ENCODE data around the gene PACRG.

PACRG gene

DNA sequence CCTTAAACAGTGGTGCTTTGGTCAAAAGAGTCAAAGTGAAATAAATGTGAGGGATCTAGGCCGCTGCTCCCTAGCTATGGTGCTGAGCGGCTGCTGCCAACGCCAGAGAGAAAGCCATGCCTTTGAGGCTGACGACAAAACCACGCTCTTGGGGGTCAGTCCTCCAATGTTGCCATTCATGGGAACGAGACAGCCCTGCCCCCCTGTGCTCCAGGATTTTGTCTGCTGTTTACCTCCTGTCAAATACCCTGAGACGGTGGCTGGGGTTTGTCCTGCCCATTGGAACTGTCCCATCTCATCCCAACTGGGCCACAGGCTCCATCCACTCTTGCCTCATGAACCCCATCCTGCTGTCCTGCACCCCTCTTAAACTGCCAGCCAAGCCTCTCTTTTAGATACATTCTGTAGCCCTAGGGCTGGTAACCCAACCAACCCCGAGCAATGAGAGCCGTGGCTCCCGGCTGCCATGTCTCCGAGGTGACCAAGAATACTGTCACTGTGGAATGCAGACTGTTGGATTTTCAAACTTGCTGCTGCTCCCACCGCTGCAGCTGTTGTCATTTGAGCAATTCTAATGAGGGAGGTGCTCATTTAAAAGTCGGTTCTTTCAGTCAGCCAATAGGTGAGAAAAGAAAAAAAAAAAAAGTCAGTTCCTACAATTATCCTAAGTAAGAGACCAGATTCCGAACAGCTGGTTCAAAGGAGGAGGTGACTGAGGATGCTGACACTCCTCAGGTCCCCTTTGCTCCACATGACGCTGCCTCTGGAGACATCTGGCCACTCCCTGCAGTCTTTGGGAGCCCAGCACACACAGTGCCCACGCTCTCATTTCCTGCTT lies 613.7 kb downstream of the PACRG start:
- DNase-seq: no peak

DNA sequence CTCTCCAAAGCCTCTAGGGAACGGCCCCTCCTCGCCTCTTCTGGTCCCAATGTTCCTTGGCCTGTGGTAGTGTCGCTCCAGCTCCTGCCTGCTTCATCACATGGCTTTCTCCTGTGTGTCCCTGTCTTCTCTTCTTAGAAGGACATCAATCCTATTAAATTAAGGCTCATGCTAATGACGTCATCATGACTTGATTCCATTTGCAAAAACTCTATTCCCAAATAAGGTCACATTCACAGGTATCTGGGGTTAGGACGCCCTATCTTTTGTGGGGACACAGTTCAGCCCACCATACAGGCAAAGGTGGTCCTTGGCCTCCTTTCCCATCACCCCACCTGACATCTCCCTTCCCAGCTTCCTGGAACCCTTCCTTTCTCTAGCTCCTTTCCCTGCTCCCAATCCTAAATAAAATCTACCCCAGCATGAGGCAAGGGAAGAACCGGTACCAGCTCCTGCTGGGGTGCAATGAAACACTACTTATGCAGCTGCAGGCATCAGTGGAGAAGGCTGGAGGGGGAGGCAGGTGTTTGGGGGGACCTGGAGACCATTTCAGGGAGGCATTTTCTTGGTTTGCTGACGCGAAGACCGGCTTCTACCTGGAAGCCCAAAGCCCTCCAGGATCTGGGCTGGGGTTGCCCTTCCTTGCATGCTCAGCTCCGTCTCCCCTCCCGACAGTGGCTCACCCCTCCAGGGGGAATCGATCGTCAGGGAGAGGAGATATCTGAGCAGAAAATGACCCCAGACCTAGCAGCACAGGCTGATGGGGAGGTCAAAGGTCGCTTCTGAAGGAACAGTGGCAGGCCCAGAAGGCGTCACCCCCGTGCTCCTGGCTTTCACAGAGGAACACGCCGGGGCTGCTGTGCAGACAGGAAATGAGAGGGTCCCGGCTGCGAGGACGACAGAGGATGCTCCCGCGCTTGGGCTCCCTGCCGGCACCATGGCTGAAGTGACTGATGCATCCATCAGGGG lies 615.1 kb downstream of the PACRG start:
- DNase-seq: no peak

DNA sequence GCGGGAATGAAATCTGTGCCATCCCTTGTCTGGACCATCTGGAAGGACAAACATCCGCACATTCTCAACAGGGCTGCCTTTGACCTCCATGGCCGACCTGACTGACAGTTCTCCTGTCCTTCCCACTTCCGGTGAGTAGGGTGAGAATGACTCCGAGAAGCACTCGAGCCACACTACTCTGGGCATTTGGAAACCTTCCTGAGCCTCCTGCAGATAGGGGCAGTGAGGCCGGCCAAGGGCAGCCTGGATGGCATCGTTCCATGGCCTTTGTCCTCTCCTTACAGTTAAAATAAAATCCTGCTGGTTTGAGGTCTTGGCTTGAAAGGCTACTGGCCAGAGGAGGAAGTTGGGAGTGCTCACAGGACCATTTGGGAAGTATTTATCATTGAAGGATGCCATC lies 615.8 kb downstream of the PACRG start:
- DNase-seq: no peak

DNA sequence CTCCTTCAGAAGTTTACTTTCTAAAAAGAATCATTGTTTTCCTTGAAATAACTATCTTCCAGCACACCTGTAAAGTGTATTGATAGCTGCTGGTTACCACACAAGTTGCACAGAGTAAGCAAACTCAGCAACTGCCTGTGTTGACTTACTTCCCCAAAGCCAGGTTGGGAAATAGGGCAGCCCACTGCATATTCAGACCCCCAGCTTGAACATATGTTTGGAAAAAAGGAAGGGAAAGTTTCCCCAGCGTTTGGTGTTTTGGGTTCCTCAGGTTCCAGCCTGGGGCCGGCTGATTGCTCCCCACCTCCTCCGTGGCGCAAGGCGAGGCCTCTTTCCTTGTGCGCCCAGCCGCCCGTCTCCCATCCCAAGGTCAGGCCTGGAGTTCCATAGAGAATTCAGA lies 616.6 kb downstream of the PACRG start:
- DNase-seq: no peak

DNA sequence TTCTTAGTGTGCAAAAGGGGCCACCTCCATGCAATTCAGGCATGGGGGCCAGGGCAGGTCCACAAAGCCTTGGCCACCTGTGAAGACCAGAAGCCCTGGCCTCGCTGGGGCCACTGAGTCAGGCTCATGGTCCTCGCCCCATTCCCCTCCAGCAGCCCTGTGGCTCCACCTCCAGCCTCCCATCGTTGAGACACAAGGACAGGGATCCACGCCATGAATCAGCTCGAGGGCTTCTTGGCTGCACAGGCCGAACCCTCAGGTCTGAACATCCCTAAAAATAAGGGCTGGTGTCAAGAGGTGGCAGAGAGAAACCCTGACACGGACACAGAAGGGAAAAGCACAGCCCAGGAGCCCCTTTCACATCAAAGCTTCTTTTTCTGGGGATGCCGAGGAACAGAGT lies 618.2 kb downstream of the PACRG start:
- DNase-seq: no peak

DNA sequence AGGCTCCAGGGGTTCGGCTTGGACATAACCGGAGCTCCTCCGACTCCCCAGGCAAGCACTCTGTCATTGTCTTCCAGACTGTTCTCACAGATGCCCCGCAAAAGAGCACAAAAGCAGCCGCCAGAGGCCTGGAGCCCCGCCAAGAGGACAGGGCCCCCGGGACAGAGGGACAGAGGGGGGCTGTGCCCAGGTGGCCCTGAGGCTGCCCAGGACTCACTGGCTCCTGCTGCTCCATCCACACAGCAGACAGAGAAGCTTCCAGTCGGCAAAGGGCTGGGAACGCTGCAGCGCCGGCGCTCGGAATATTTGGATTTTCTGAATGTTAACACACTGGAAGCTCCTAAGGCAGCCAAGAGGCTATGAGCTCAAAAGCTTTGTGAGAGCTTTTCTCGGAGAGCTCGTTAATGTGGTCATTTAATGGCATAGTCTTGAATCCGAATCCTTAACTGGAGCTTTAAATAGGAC lies 618.8 kb downstream of the PACRG start:
- no peak for DNase-seq

DNA sequence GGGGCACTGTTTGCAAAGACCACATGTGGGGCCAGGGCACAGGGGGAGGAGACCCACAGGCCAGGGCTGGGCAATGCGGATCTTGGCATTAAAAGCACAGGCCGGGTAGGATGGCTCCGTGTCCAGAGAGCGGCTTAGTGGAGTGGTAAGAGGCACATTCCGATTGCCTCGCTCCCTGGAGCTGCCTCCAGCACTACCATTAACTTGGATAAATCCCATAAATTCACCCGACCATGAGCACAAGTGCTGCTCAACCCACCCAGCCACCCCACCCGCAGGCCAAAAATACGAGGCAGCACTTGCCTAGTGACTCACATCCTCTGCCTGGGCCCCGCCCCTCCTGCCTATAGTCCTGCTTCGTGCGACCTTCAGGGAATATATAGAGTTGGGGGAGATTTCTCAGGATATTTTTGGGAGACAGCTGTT lies 619.3 kb downstream of the PACRG start:
- DNase-seq: no peak

DNA sequence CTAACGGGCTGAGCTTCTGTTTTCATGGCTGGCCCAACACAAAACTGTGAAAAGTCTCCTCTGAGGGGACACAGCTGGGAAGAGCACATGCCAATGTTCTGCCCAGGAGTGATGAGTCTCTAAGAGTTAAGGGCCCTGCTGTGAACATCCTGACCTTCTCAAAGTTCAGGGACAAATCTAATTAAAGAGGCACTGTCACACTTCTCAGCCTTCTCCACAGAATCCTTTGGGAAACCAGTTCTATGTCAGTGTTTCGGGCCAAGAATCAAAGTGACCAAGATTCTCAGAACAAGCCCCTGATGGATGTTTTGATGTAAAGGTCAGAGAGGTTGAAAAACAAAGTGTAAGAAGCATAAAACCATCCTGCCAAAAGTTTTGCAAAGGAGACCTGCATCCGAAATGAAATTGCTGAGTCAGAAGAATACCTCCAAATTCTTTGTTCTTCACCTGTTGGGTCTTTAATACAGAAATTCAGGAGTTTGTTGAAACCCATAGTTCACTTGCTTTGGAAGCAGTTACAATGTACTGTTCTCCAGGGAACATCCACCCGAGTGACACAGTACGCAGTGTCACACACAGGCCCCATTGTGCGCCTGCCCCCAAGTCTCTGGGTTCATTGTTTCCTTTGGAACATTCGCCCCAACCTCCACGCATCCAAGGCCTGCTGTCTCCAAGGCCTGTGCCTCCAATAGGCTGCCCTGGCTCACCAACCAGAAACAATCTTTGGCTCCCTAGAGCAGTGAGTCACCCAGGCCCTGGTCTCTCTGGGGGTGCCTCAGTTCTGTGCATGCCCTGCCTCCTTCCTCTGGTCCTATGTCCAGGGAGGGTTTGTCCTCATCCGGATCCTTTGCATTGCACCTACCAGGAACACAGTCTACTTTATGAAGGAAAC lies 621.3 kb downstream of the PACRG start:
- no peak for DNase-seq

DNA sequence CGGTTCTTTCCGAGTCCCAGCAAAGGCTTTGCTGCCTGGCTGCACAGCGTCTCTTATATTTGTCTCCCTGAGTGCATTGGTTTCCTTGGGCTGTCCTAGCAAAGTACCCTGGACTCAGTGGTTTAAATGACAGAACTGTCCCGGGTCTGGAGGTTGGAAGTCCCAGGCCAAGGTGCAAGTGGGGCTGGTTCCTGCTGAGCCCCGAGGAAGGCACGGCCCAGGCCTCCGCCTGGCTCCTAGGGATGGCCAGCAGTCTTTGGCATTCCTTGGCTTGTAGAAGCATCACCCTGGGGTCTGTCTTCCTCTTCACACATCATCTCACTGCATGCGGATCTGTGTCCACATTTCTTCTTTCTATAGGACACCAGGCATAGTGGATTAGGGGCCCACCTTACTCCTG lies 621.9 kb downstream of the PACRG start:
- DNase-seq: no peak

DNA sequence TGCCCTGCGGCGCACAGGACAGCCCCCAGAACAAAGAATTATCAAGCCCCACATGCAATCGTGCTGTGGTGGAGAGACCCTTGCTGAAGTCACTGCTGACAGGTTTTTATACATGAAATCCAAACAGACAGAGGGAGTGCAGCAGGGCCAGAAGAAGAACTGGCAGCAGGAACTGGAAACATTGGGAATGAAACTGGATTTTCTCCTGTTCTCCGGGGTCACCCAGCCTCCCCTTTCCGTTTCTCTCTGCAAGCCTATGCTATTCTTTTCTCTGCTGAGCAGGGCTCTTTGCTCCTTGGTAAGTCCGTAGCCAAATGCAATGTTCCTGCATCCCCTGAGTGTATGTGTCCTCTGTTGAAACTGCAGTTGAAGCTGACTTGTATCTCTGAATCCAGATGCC lies 623.2 kb downstream of the PACRG start:
- no peak for DNase-seq

DNA sequence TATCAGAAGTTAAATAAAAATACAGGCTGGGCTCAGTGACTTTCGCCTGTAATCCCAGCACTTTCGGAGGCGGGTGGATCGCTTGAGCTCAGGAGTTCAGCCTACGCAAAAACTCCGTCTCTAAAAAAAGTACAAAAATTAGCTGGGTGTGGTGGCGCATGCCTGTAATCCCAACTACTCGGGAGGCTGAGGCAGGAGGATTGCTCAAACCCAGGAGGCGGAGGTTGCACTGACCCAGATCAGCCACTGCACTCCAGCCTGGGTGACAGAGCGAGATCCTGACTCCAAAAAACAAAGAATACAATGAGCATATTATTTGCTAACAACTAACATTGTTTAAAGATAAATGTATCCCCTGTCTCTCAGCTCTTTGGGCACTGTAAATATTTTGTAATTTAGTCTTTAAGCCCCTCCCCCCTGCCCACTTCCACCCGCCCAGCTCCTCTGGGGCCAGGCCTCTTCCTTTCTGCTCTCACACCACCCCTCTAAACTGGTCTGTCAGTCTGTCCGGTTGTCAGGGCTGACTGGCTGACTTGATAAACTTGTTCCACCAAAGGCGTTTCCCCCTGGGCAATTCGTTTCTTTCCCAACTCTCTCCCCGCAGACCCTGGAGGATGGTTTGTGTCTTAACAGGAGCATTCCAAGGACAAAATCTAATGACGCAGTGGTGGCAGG lies 624.4 kb downstream of the PACRG start:
- no peak for DNase-seq

DNA sequence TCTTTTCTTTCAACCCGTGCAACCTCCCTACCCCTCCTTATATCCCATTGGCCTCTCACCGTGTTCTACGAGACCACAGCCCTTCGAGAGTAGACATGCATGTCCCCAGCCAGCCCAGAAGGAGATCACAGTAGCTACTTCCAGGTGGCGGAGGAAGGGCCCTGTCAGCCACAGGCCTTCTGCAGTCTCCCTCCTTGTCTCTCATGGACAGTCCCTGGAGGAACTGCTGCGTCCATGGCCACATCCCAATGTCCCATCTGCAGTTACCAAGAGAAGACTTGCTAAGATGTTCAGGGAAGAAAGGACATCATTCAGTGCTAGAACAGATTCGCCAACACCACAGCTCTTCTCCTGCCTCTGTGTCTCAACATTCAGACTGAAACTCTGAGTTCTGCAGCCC lies 625.2 kb downstream of the PACRG start:
- no peak for DNase-seq

DNA sequence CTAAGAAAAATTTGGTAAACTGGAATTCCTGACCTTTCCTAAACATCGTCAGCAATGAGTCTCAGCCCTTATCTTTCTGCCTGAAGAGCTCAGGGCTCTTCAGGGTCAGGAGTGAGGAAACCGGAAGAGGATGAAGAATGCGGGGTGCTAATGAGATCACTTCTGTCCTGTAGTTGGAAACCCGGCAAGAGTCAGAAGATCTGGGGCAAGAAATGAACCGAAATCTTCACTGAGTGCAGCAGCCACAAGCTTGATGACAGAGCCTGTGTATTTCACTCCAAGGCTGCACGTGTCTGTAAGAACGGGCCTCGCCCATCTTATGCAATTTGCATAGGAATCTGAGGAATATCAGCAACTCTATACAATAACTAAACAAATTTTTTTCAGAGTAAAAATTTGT lies 626.3 kb downstream of the PACRG start:
- DNase-seq: no peak

DNA sequence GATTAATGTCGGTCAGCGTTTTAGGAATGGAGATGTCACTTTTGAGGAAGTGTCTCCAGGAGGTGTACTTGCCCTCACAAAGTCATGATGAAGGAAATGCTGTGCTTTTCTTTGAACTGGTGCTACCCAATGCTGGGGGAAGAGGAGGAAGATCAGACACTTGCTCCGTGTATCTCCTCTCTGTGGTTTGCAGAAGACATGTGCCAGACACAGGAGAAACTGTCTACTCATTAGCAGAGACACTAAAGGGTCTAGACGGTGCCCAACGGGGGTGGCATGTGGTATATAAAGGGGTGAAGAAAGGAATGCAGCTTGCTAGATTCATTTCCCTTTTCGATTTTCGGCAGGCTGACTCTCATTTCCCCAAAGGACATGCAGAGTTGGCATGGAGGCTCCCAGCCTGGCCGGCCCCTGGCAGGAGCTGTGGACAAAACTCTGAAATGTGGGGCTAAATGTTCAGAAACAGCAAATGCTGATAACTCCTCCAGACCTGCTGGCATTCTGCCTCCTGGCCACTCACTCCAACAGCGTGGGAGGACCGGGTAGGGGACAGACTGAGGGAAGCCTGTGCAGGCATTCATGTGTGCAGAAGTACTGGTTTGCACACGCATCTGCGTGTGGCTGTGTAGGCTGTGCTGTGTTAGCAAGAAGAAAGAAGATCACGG lies 627.1 kb downstream of the PACRG start:
- DNase-seq: no peak

DNA sequence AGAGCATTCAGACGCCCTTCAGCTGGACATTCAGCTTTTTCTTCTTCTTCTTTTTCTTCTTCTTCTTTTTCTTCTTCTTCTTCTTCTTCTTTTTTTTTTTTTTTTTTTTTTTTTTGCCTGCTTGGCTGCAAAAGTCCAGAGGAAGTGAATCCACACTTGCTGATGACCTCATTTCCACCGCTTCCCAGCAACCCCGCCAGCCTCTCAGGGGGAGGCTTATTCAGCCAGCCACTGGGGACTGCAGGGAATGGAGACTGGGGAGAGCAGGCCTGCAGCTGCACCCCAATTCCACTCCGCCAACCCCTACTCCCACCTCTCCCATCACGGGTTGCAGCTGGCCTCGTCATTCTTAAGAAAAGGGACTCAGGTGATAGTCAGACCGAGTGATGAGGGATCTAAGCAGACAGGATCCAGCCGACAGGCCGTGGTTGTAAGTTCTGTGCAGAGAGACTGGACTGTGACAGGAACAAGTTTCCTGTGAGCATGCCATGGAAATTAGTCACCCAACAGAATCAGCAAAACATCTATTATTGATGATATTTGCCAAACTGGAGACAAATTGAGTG lies 627.7 kb downstream of the PACRG start:
- no peak for DNase-seq

DNA sequence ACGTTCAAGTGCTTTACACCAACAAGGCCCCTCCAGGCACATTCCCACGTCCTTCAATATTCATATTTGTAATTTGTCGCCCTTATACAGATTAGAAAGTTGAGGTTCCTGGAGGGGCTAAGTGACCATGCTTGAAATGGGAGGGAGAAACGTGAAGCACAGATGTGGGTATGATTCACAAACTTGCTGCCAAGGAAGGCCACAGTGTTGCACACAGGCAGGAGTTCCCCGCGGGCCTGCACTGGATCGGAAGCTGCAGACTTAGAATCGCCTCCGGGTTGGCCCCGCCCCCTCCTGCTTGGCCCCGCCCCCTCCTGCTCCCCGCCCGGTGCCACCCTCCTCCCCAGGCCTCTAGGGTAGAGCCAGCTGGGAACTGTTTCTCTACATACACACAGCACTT lies 628.5 kb downstream of the PACRG start:
- no peak for DNase-seq

DNA sequence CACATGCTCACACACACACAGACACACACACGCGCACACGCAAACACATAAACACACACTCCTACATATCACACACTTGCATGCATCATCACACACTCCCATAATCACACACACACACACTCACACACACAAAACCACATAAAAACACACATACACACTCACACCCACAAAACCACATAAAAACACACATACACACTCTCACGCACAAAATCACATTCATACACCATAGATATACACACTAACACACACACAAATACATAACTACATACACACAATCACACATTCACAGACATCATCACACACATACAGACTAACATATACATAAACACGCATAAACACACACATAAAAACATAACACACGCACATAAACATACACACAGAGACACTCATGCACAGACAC lies 629.0 kb downstream of the PACRG start:
- DNase-seq: no peak

DNA sequence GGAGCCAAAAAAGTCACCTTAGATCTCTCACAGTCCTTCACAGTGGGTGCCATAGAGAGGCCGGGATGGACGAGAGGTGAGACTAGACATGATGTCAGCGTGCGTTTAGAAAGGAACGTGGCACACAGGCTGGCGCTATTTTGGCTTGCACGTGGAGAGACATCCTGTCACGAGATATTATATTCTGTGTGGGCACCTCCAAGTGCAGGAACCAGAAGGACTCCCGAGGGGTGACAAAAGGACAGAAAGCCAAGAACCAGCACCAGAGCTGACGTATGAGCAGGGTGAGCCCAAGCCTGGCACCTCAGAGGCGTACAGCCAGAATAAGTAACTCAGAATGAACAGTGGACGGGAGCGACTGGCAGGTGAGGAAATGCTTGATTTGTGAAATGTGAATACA lies 636.9 kb downstream of the PACRG start:
- DNase-seq: no peak

All from central memory CD4-positive, alpha-beta T cell (primary cell).